Mesendoderm (in vitro differentiated cells): ENCODE data around the gene TSPAN13.

ENCODE experiments used
- DNase-seq: peaks from one replicate; pipeline ENCODE4 v3.0.0; 2013
- H2AK5ac ChIP-seq: 2 replicates; pipeline ENCODE4 v1.6.1; 2013; ENCODE audit warnings: low read length, inconsistent platforms
- H2BK120ac ChIP-seq: 2 replicates; pipeline ENCODE4 v1.6.1; 2013; ENCODE audit warnings: low read depth, mild to moderate bottlenecking, low read length, moderate library complexity, mixed read lengths
- H2BK15ac ChIP-seq: replicated peaks from 2 replicates; pipeline ENCODE4 v1.6.1; 2013; ENCODE audit warnings: low read depth, mild to moderate bottlenecking, moderate library complexity
- H2BK5ac ChIP-seq: 2 replicates; pipeline ENCODE4 v1.6.1; 2013; ENCODE audit warnings: low read length, inconsistent platforms
- H3K18ac ChIP-seq: 2 replicates; pipeline ENCODE4 v1.6.1; 2013; ENCODE audit warnings: mild to moderate bottlenecking, low read length, mixed read lengths
- H3K23ac ChIP-seq: one replicate; pipeline ENCODE4 v1.6.1; 2013; ENCODE audit warnings: low read length
- H3K27ac ChIP-seq: 2 replicates; pipeline ENCODE4 v1.5.1; 2013; ENCODE audit warnings: low read depth, mild to moderate bottlenecking, inconsistent platforms, low read length, moderate library complexity
- H3K27me3 ChIP-seq: 2 replicates; pipeline ENCODE4 v1.6.1; 2013; ENCODE audit warnings: low read length, control low read depth, mild to moderate bottlenecking, inconsistent platforms; ENCODE audit not compliant: insufficient read depth, poor library complexity
- H3K36me3 ChIP-seq: 2 replicates; pipeline ENCODE4 v1.6.1; 2013; ENCODE audit warnings: low read length, inconsistent platforms; ENCODE audit not compliant: control insufficient read depth, insufficient read depth
- H3K4ac ChIP-seq: one replicate; pipeline ENCODE4 v1.6.1; 2013; ENCODE audit warnings: low read depth, mild to moderate bottlenecking, low read length, moderate library complexity
- H3K4me1 ChIP-seq: 2 replicates; pipeline ENCODE4 v1.6.1; 2013; ENCODE audit warnings: low read depth, low read length, inconsistent platforms; ENCODE audit not compliant: control insufficient read depth
- H3K4me2 ChIP-seq: 2 replicates; pipeline ENCODE4 v1.6.1; 2013; ENCODE audit warnings: low read length
- H3K4me3 ChIP-seq: 2 replicates; pipeline ENCODE4 v1.5.1; 2013; ENCODE audit warnings: mild to moderate bottlenecking, low read length
- H3K56ac ChIP-seq: one replicate; pipeline ENCODE4 v1.6.1; 2013; ENCODE audit warnings: low read length
- H3K79me1 ChIP-seq: 2 replicates; pipeline ENCODE4 v1.6.1; 2013; ENCODE audit warnings: low read length, inconsistent platforms
- H3K79me2 ChIP-seq: 2 replicates; pipeline ENCODE4 v1.6.1; 2013; ENCODE audit warnings: mild to moderate bottlenecking, low read length; ENCODE audit not compliant: control insufficient read depth, insufficient read depth
- H3K9ac ChIP-seq: 2 replicates; pipeline ENCODE4 v1.6.1; 2013; ENCODE audit warnings: low read length, inconsistent platforms
- H4K5ac ChIP-seq: one replicate; pipeline ENCODE4 v1.6.1; 2013; ENCODE audit warnings: low read length
- H4K8ac ChIP-seq: one replicate; pipeline ENCODE4 v1.6.1; 2013; ENCODE audit warnings: low read depth, mild to moderate bottlenecking, control low read depth, low read length, moderate library complexity
- WGBS: extraction: QIAGEN DNeasy Blood & Tissue Kit; methylation state at CpG from one replicate; pipeline ENCODE4 v1.1.7; 2013; ENCODE audit warnings: low lambda C conversion rate, missing lambda C conversion rate; ENCODE audit not compliant: insufficient coverage; ENCODE audit errors: extremely low coverage; 5-methylcytosine and 5-hydroxymethylcytosine counted together

The TSPAN13 gene

DNA sequence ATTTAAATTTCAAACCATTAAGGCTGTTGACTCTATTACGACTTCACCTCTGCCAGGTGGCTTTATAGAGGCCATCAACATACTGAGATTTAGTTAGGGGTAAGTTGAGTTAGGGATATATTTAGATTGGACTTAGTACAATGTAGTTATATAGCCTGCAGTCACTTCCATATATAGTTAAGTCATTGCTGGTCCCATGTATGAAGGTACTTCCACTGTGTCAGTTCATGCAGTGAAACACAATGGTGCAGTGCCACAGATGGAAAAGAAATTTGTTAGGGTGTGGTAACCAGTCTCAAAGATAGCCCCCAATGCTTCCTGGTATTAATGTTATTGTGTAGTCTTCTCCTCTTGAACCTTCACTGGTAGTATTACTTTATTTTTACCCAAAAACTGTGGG, 12.6 kb upstream of the TSPAN13 start:
- Histone ChIP-seq H3K27me3 (no peaks in the 10 kb centered on the region), H3K27ac (no peak overlapping the region), H3K56ac (no peak overlapping the region), H2BK120ac (no peak overlapping the region), H2BK5ac (no peak overlapping the region), H4K5ac (no peak overlapping the region), H4K8ac (no peak overlapping the region), H3K23ac (no peak overlapping the region), H3K4me1 (peaks cover 2% of the 10 kb centered on the region), H2AK5ac (no peak overlapping the region), H3K36me3 (no peaks in the 10 kb centered on the region), H2BK15ac (no peak overlapping the region), H3K4me2 (no peak overlapping the region), H3K79me2 (no peaks in the 10 kb centered on the region), H3K4ac (no peak overlapping the region), H3K4me3 (no peak overlapping the region), H3K79me1 (no peaks in the 10 kb centered on the region), H3K18ac (no peak overlapping the region), H3K9ac (no peak overlapping the region)
- DNase-seq, result no peak
- WGBS, result no CpG with 5 or more reads among the region's 1 CpG

- Histone ChIP-seq H3K4me1 (peaks cover 2% of the 10 kb centered on the region), H2BK120ac (no peak overlapping the region), H3K56ac (no peak overlapping the region), H4K8ac (no peak overlapping the region), H3K27ac (no peak overlapping the region), H3K9ac (no peak overlapping the region), H3K18ac (no peak overlapping the region), H3K23ac (no peak overlapping the region), H3K79me1 (no peaks in the 10 kb centered on the region), H3K79me2 (no peaks in the 10 kb centered on the region), H4K5ac (no peak overlapping the region), H3K4ac (no peak overlapping the region), H3K36me3 (no peaks in the 10 kb centered on the region), H2AK5ac (no peak overlapping the region), H2BK15ac (no peak overlapping the region), H3K4me3 (no peak overlapping the region), H3K4me2 (no peak overlapping the region), H3K27me3 (no peaks in the 10 kb centered on the region), H2BK5ac (no peak overlapping the region)
- WGBS, result no CpG with 5 or more reads among the region's 1 CpG
- no peak for DNase-seq
Observed at GRCh38 chr7:16741676-16742075, 11.9 kb upstream of the TSPAN13 start.

- H3K4ac ChIP-seq, result no peak overlapping the region
- no peak overlapping the region for H3K18ac ChIP-seq
- H2BK5ac ChIP-seq, result no peak overlapping the region
- no peak overlapping the region for H3K27ac ChIP-seq
- H3K23ac ChIP-seq, result no peak overlapping the region
- H3K4me1 ChIP-seq, result peaks cover 2% of the 10 kb centered on the region
- no peak overlapping the region for H3K9ac ChIP-seq
- H3K56ac ChIP-seq, result no peak overlapping the region
- no peak overlapping the region for H3K4me3 ChIP-seq
- no peak overlapping the region for H2BK120ac ChIP-seq
- no peaks in the 10 kb centered on the region for H3K36me3 ChIP-seq
- H2BK15ac ChIP-seq, result peak overlapping the region; percentile 65
- no CpG with 5 or more reads among the region's 3 CpGs for WGBS
- no peak overlapping the region for H4K8ac ChIP-seq
- no peak overlapping the region for H2AK5ac ChIP-seq
- H3K4me2 ChIP-seq, result no peak overlapping the region
- no peak overlapping the region for H4K5ac ChIP-seq
- no peak for DNase-seq
- H3K79me1 ChIP-seq, result no peaks in the 10 kb centered on the region
- H3K27me3 ChIP-seq, result no peaks in the 10 kb centered on the region
- H3K79me2 ChIP-seq, result no peaks in the 10 kb centered on the region
Observed at GRCh38 chr7:16742547-16742946, 11.0 kb upstream of the TSPAN13 start.

GRCh38 chr7:16743236-16743635, 10.3 kb upstream of the TSPAN13 start:
- Histone ChIP-seq H3K4ac (no peak overlapping the region), H2BK15ac (no peak overlapping the region), H3K27me3 (no peaks in the 10 kb centered on the region), H3K18ac (no peak overlapping the region), H3K23ac (no peak overlapping the region), H3K79me2 (no peaks in the 10 kb centered on the region), H2BK120ac (no peak overlapping the region), H3K79me1 (no peaks in the 10 kb centered on the region), H4K5ac (no peak overlapping the region), H3K56ac (no peak overlapping the region), H3K4me2 (no peak overlapping the region), H3K9ac (no peak overlapping the region), H3K27ac (no peak overlapping the region), H4K8ac (no peak overlapping the region), H3K4me1 (peaks cover 2% of the 10 kb centered on the region), H3K36me3 (no peaks in the 10 kb centered on the region), H3K4me3 (no peak overlapping the region), H2BK5ac (no peak overlapping the region), H2AK5ac (no peak overlapping the region)
- WGBS, result no CpG with 5 or more reads among the region's 4 CpGs
- DNase-seq, result no peak

DNA sequence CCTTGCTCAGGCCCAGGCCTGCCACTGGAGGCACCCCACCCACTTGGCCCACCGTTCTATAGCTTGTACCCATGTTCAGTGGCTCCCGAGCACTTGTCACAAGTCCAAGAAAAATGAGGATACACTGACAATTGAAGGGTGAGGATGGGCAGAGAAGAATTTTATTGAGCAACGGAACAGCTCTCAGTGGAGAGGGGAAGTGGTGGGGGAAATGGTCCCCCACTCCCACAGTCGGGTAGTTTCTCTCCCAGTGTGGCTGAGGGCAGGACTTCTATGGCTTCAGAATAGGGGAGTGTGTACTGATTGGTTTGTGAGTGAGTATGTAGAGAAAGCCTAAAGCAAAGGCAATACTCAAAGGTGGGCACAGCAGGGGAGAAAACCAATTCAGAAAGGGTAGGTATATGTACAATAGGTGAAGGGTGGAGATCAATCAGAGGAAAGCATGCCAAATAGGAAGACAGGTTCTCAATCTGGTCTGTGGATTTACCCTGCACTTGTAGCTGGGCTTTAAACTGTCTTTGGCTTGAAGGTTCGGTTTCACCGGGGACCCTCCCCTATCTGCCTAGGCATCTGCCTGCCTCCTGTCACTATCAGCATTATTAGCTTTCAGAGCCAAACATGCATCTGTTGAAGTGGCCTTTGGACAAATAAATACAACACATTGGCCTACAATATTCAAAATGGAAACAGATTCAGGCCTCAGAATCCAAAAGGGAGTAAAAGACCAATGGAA, 8.9 kb upstream of the TSPAN13 start:
- H3K79me2 ChIP-seq, result no peaks in the 10 kb centered on the region
- H3K27me3 ChIP-seq, result no peaks in the 10 kb centered on the region
- no peak overlapping the region for H2BK15ac ChIP-seq
- H4K8ac ChIP-seq, result no peak overlapping the region
- H3K18ac ChIP-seq, result no peak overlapping the region
- no peaks in the 10 kb centered on the region for H3K36me3 ChIP-seq
- H3K56ac ChIP-seq, result no peak overlapping the region
- no peak overlapping the region for H3K4ac ChIP-seq
- no peaks in the 10 kb centered on the region for H3K79me1 ChIP-seq
- no peak overlapping the region for H3K27ac ChIP-seq
- no peak overlapping the region for H3K23ac ChIP-seq
- no peak for DNase-seq
- H3K9ac ChIP-seq, result no peak overlapping the region
- no peak overlapping the region for H2AK5ac ChIP-seq
- no peak overlapping the region for H2BK120ac ChIP-seq
- no peak overlapping the region for H3K4me2 ChIP-seq
- WGBS, result no CpG with 5 or more reads among the region's 6 CpGs
- H4K5ac ChIP-seq, result no peak overlapping the region
- no peak overlapping the region for H3K4me3 ChIP-seq
- H2BK5ac ChIP-seq, result no peak overlapping the region
- H3K4me1 ChIP-seq, result peaks cover 2% of the 10 kb centered on the region

DNA sequence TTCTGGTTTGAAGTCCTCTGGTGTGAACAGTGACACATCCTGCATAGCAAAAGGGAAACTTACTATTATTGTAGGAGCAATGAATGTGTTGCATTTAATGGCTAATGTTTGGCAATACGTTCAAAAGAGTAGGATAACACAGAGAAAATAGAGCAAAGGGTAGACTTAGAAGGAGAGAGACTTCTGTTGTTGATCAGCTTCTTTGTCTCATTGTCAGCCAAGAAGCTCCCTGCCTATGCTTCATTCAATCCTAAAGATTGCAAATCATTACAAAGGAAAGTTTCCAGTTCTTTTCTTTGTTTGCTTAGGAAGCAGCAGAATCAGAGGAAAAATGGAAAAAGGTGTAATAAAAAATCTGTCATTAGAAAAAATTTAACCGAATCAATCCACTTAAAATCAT, 7.9 kb upstream of the TSPAN13 start:
- H2AK5ac ChIP-seq, result no peak overlapping the region
- DNase-seq, result no peak
- no peaks in the 10 kb centered on the region for H3K79me2 ChIP-seq
- no peak overlapping the region for H3K9ac ChIP-seq
- no peak overlapping the region for H4K5ac ChIP-seq
- H3K36me3 ChIP-seq, result no peaks in the 10 kb centered on the region
- H4K8ac ChIP-seq, result no peak overlapping the region
- H2BK120ac ChIP-seq, result no peak overlapping the region
- no peaks in the 10 kb centered on the region for H3K4me1 ChIP-seq
- H3K18ac ChIP-seq, result no peak overlapping the region
- H3K4me2 ChIP-seq, result no peak overlapping the region
- no peak overlapping the region for H2BK15ac ChIP-seq
- no peaks in the 10 kb centered on the region for H3K79me1 ChIP-seq
- H2BK5ac ChIP-seq, result no peak overlapping the region
- H3K27ac ChIP-seq, result no peak overlapping the region
- no peak overlapping the region for H3K56ac ChIP-seq
- H3K23ac ChIP-seq, result no peak overlapping the region
- no peak overlapping the region for H3K4ac ChIP-seq
- no peak overlapping the region for H3K4me3 ChIP-seq
- no CpG with 5 or more reads among the region's 2 CpGs for WGBS
- H3K27me3 ChIP-seq, result no peaks in the 10 kb centered on the region
